Retinal pigment epithelial cell (primary cell): Measurements from ENCODE around the gene CELF1.
"Not testable (repeated sequence)": the region's sequence is repeated elsewhere in the genome, so short reads cannot be mapped to it uniquely, and the experiment has no call there.

Experiments used
- DNase-seq: peaks from one replicate; pipeline ENCODE4 v3.0.0-alpha.2; 2010; ENCODE audit warnings: low read depth
- H3K4me3 ChIP-seq: 2 replicates; pipeline ENCODE4 v1.5.1; 2011; ENCODE audit warnings: mild to moderate bottlenecking, low read length, control low read depth, moderate library complexity
- CTCF ChIP-seq: conservative IDR thresholded peaks from 2 replicates; pipeline ENCODE4 v1.5.1; 2011; ENCODE audit warnings: low read depth, low read length, control low read depth, inconsistent platforms

CELF1 gene

GRCh38 chr11:47536915-47537314 lies 16.0 kb downstream of the CELF1 start:
- no peak for TF ChIP-seq CTCF
- no peak overlapping the region for H3K4me3 ChIP-seq
- no peak for DNase-seq

- H3K4me3 ChIP-seq: no peak overlapping the region
- TF ChIP-seq CTCF: no peak
- DNase-seq: no peak
Observed at GRCh38 chr11:47534704-47535251, 18.2 kb downstream of the CELF1 start.

- DNase-seq: no peak
- H3K4me3 ChIP-seq: no peak overlapping the region
- TF ChIP-seq CTCF: no peak
Observed at GRCh38 chr11:47533690-47534151, 19.2 kb downstream of the CELF1 start.

- no peak overlapping the region for H3K4me3 ChIP-seq
- no peak for DNase-seq
- TF ChIP-seq CTCF: no peak
Observed at GRCh38 chr11:47532597-47533213, 20.2 kb downstream of the CELF1 start.

GRCh38 chr11:47531666-47532065 lies 21.3 kb downstream of the CELF1 start:
- no peak for DNase-seq
- no peak overlapping the region for H3K4me3 ChIP-seq
- TF ChIP-seq CTCF: no peak

- not testable (repeated sequence) for DNase-seq, H3K4me3 ChIP-seq
Observed at GRCh38 chr11:47530721-47531120, 22.2 kb downstream of the CELF1 start.

- no peak for DNase-seq
- H3K4me3 ChIP-seq: no peak overlapping the region
- no peak for TF ChIP-seq CTCF
Observed at GRCh38 chr11:47529951-47530350, 23.0 kb downstream of the CELF1 start.

- H3K4me3 ChIP-seq: no peak overlapping the region
- no peak for DNase-seq
- TF ChIP-seq CTCF: no peak
Observed at GRCh38 chr11:47527186-47527585, 25.7 kb downstream of the CELF1 start.

- H3K4me3 ChIP-seq, DNase-seq: not testable (repeated sequence)
Observed at GRCh38 chr11:47526032-47526431, 26.9 kb downstream of the CELF1 start.
